ENCODE results near the gene ADAT1. TPM values are rescaled to one million over a fixed set of nuclear protein-coding genes. Genes with fewer than 3 reads are reported as not detected.

The ADAT1 gene
- total and polyA plus RNA-seq, 7 experiments from 2014 or later = 35.6 to 69.4 (median 47.4) TPM

DNA sequence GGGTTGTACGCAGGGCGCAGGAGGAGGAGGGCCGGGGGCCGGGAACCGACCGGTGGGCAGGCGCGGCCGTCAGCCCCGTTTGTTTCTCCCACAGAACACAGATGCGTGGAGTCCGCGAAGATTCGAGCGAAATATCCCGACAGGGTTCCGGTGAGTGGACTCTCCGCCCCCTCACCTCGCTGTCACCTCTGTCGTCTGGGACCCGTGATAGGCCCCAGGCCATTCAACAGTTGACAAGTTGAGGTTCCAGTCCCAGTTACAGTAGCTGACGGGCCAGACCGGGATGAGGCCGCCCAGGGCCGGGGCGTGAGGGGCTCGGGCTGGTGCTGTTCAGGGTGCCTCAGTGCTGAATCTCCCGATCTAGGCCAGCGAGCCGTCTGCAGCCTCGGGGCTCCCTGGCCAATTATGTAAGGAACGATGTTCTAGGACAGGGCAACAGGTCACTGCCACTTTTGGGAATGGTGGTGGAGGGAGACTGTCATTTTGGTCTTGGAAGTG lies 56.3 kb downstream of the ADAT1 start:
- peaks cover 8 to 16% (median 13%) of the 10 kb centered on the region in 5 donors for H3K27me3 Mint-ChIP-seq
- H3K9me3 Mint-ChIP-seq = peaks cover 0 to 2% (median 0%) of the 10 kb centered on the region in 11 donors
- peaks cover 10 to 42% (median 16%) of the 10 kb centered on the region in 3 experiments for H3K36me3 ChIP-seq (ENCODE audit: control insufficient read depth in 2 of 3, insufficient read depth in 3 of 3, low read length in 3 of 3)
- intact Hi-C loops (cut with micrococcal nuclease) = loop anchor here (1.0 to 10.0 kb wide), 14 partner anchors 11 to 1624 kb away; partner anchors contain the start of genes ADAT1 (in 2 of the 2), CFDP1 (in 2 of the 2), KARS1 (in 2 of the 2) and TERF2IP (in 2 of the 2)
- H3K4me3 ChIP-seq (ENCODE audit: low read length) = peak overlapping the region; percentile 93
- peaks cover 0 to 12% (median 4%) of the 10 kb centered on the region in 5 donors for H3K36me3 Mint-ChIP-seq
- ATAC-seq (peak; percentile 1), DNase-seq (peak in 6 of 9 donors; percentile 8 to 40 (median 18))
- H3K27me3 ChIP-seq (ENCODE audit: control insufficient read depth in 2 of 2, insufficient read depth in 2 of 2, low read length in 2 of 2) = no peaks in the 10 kb centered on the region
- POLR2A ChIA-PET = interaction anchor here (0.7 to 5.4 kb wide), 11 partner anchors 9 to 133 kb away, joined by 3 to 45 read pairs (median 4); partner anchors contain the start of genes ADAT1, CFDP1, KARS1 and TERF2IP
- peak overlapping the region; percentile 86 to 100 (median 96) for H3K4me3 Mint-ChIP-seq
- H3K4me1 ChIP-seq (ENCODE audit: control insufficient read depth in 2 of 2, insufficient read depth in 2 of 2, low read length in 2 of 2) = peaks cover 20 to 27% of the 10 kb centered on the region in 2 donors
- peak overlapping the region in 8 of 9 donors; percentile 55 to 93 (median 84) for H3K27ac Mint-ChIP-seq
- peak overlapping the region; percentile 90 for H3K27ac ChIP-seq (ENCODE audit: low read depth, low read length)
- no peaks in the 10 kb centered on the region for H3K9me3 ChIP-seq (ENCODE audit: control insufficient read depth in 2 of 3, low read length in 3 of 3)
- H3K4me1 Mint-ChIP-seq = peaks cover 25 to 52% (median 49%) of the 10 kb centered on the region in 7 donors
- CTCF ChIA-PET = interaction anchor here (0.5 to 1.5 kb wide), 4 partner anchors 11 to 708 kb away, joined by 3 to 4 read pairs (median 3); partner anchors contain the start of gene TMEM231

DNA sequence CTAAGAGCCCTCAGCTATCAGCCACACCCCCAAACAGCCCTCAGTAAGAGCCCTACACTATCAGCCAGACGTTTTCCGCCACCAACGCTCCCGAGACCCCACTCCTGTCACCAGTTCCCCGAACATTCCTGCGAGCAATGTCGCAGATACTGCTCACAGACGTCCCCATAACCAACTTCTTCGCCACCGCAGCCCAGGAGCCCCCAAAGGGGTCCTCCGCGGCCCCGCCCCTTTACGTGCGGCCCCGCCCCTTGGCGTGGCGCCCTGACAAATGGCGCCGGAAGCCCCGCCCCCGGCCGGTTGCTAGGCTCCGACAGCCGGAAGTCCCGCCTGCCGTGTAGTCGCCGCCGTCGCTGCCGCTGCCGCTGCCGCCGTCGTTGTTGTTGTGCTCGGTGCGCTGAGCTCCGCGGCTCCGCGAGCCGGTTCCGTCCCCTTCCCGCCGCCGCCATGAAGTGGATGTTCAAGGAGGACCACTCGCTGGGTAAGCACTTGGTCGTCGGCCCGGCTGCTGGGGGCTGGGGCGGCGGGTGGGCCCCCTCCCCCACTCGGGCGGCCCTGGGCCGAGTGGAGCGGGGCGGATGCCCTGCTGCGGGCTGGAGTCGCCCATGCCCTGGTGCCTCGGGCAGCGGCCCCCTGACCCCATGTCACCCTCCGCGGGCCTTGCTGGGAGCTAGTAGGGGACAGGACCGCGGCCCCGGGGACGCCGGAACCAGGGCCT lies 56.9 kb downstream of the ADAT1 start, which contains the start of gene GABARAPL2:
Gene GABARAPL2, plus strand, starts transcription at position 340 of the 718 bp plus-strand sequence. Its CDS starts 108 bp downstream, at position 448.
- no peaks in the 10 kb centered on the region for H3K9me3 ChIP-seq (ENCODE audit: control insufficient read depth in 2 of 3, low read length in 3 of 3)
- H3K27me3 ChIP-seq (ENCODE audit: control insufficient read depth in 2 of 2, insufficient read depth in 2 of 2, low read length in 2 of 2) = no peaks in the 10 kb centered on the region
- H3K27ac Mint-ChIP-seq = peak within 1 kb of the TSS; percentile 79 to 100 (median 92)
- ChIA-PET CTCF (interaction anchor here (0.7 to 1.5 kb wide), 4 partner anchors 10 to 81 kb away, joined by 3 to 4 read pairs (median 3); partner anchors contain the start of gene TMEM231), POLR2A (interaction anchor here (0.7 to 5.4 kb wide), 12 partner anchors 9 to 132 kb away, joined by 3 to 45 read pairs (median 4); partner anchors contain the start of genes ADAT1, CFDP1, KARS1 and TERF2IP)
- peaks cover 0 to 9% (median 4%) of the 10 kb centered on the region in 5 donors for H3K36me3 Mint-ChIP-seq
- intact Hi-C loops (cut with micrococcal nuclease) = loop anchor here (1.0 to 10.0 kb wide), 14 partner anchors 10 to 1625 kb away; partner anchors contain the start of genes ADAT1 (in 2 of the 2), CFDP1 (in 2 of the 2), KARS1 (in 2 of the 2) and TERF2IP (in 2 of the 2)
- H3K9me3 Mint-ChIP-seq = no peaks in the 10 kb centered on the region
- peaks cover 8 to 16% (median 13%) of the 10 kb centered on the region in 5 donors for H3K27me3 Mint-ChIP-seq
- H3K27ac ChIP-seq (ENCODE audit: low read depth, low read length) = peak within 1 kb of the TSS; percentile 90
- H3K4me1 ChIP-seq (ENCODE audit: control insufficient read depth in 2 of 2, insufficient read depth in 2 of 2, low read length in 2 of 2) = peaks cover 20 to 27% of the 10 kb centered on the region in 2 donors
- peaks cover 25 to 50% (median 47%) of the 10 kb centered on the region in 7 donors for H3K4me1 Mint-ChIP-seq
- H3K4me3 ChIP-seq (ENCODE audit: low read length) = peak within 1 kb of the TSS; percentile 93
- DNase-seq (peak; percentile 87 to 97 (median 92)), ATAC-seq (peak; percentile 90)
- H3K4me3 Mint-ChIP-seq = peak within 1 kb of the TSS; percentile 88 to 100 (median 96)
- peaks cover 10 to 37% (median 16%) of the 10 kb centered on the region in 3 experiments for H3K36me3 ChIP-seq (ENCODE audit: control insufficient read depth in 2 of 3, insufficient read depth in 3 of 3, low read length in 3 of 3)

DNA sequence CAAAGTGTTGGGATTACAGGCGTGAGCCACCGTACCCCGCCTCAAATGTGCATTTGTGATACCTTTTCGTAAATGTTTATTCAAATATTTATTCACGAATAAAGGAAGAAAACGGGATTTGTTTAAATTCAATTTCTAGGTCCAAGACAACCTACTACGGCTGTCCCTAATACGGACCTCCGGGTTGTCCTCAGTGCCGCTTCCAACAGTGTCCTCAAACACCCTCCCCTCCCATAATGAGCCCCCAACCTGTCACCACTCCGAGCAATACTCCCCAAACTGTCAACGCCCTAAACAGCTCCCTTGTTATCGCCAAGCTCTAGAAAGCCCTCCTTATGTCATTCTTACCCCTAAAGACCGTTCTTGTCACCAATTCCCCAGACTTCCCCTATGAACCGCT lies 57.4 kb downstream of the ADAT1 start:
- peak overlapping the region; percentile 93 for H3K4me3 ChIP-seq (ENCODE audit: low read length)
- DNase-seq (no peak), ATAC-seq (no peak)
- peak overlapping the region; percentile 88 to 100 (median 96) for H3K4me3 Mint-ChIP-seq
- H3K9me3 ChIP-seq (ENCODE audit: control insufficient read depth in 2 of 3, low read length in 3 of 3) = no peaks in the 10 kb centered on the region
- H3K27me3 ChIP-seq (ENCODE audit: control insufficient read depth in 2 of 2, insufficient read depth in 2 of 2, low read length in 2 of 2) = no peaks in the 10 kb centered on the region
- peaks cover 8 to 16% (median 13%) of the 10 kb centered on the region in 5 donors for H3K27me3 Mint-ChIP-seq
- peak overlapping the region; percentile 90 for H3K27ac ChIP-seq (ENCODE audit: low read depth, low read length)
- POLR2A ChIA-PET = interaction anchor here (0.8 to 5.4 kb wide), 9 partner anchors 9 to 132 kb away, joined by 3 to 45 read pairs (median 7); partner anchors contain the start of genes ADAT1, CFDP1, KARS1 and TERF2IP
- peaks cover 20 to 27% of the 10 kb centered on the region in 2 donors for H3K4me1 ChIP-seq (ENCODE audit: control insufficient read depth in 2 of 2, insufficient read depth in 2 of 2, low read length in 2 of 2)
- H3K4me1 Mint-ChIP-seq = peaks cover 25 to 48% (median 45%) of the 10 kb centered on the region in 7 donors
- peaks cover 10 to 35% (median 16%) of the 10 kb centered on the region in 3 experiments for H3K36me3 ChIP-seq (ENCODE audit: control insufficient read depth in 2 of 3, insufficient read depth in 3 of 3, low read length in 3 of 3)
- CTCF ChIA-PET = interaction anchor here (0.9 to 1.5 kb wide), 4 partner anchors 9 to 332 kb away, joined by 3 to 4 read pairs (median 4); partner anchors contain the start of gene TMEM231
- H3K9me3 Mint-ChIP-seq = no peaks in the 10 kb centered on the region
- intact Hi-C loops (cut with micrococcal nuclease) = loop anchor here (1.0 to 10.0 kb wide), 14 partner anchors 9 to 1626 kb away; partner anchors contain the start of genes ADAT1 (in 2 of the 2), CFDP1 (in 2 of the 2), KARS1 (in 2 of the 2) and TERF2IP (in 2 of the 2)
- H3K27ac Mint-ChIP-seq = peak overlapping the region; percentile 79 to 100 (median 92)
- peaks cover 0 to 8% (median 4%) of the 10 kb centered on the region in 5 donors for H3K36me3 Mint-ChIP-seq

DNA sequence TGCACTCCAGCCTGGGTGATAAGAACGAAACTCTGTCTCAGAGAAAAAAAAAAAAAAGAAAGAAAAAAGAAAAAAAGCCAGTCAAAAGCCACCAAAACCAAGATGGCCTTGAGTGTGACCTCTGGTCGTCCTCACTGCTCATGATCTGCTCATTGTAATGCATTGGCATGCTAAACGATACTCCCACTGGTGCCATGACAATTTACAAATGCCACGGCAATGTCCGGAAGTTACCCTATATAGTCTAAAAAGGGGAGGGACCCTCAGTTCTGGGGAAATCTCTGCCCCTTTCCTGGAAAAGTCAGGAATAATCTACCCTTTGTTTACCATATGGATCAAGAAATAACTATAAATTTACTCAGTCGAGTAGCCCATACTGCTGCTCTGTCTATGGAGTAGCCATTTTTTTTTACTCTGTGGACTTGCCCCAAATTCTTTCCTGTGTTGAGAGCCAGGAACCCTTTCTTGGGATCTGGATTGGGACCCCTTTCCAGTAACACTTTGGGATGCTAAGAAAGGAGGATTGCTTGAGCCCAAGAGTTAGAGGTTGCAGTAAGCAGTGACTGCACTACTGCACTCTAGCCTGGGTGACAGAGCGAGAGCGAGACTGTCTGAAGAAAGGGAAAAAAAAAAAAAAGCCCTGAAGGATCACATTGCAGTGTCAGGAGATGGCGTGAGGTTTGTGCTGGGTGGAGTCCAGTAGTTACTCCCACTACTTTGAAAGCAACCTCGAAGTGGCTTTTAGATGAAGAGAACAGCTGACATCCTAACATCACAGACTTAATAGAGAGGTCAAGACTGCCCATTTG lies 63.3 kb downstream of the ADAT1 start:
- peaks cover 8 to 30% (median 13%) of the 10 kb centered on the region in 5 donors for H3K27me3 Mint-ChIP-seq
- CTCF ChIA-PET = no interaction called here

DNA sequence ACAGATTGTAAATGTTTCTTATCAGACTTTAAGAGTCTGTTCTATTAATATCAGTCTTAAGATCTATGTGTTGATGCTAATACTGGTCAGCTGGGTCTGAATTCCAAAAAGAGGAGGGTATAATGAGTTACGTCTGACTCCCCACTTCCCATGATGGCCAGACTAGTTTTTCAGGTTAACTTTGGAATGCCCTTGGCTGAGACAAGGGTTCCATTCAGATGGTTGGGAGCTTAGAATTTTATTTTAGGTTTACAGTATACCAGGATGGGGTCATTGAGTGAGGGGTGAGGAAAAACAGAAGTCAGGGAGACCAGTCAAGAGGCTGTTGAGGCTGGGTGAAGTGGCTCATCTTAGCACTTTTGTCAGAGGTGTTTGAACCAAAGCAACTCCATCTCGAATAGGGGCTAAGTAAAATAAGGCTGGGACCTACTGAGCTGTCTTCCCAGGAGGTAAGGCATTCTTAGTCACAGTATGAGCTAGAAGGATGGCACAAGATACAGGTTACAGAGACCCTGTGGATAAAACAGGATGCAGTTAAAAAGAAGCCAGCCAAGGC lies 64.2 kb downstream of the ADAT1 start:
- H3K27me3 Mint-ChIP-seq = peaks cover 5 to 33% (median 12%) of the 10 kb centered on the region in 5 donors
- Histone ChIP-seq H3K9me3 (ENCODE audit: control insufficient read depth in 2 of 3, low read length in 3 of 3) (no peaks in the 10 kb centered on the region), H3K27ac (ENCODE audit: low read depth, low read length) (no peak overlapping the region), H3K4me3 (ENCODE audit: low read length) (no peak overlapping the region), H3K27me3 (ENCODE audit: control insufficient read depth in 2 of 2, insufficient read depth in 2 of 2, low read length in 2 of 2) (no peaks in the 10 kb centered on the region), H3K36me3 (ENCODE audit: control insufficient read depth in 2 of 3, insufficient read depth in 3 of 3, low read length in 3 of 3) (no peaks in the 10 kb centered on the region), H3K4me1 (ENCODE audit: control insufficient read depth in 2 of 2, insufficient read depth in 2 of 2, low read length in 2 of 2) (peaks cover 10% of the 10 kb centered on the region in 2 donors)
- intact Hi-C loops (cut with micrococcal nuclease) = loop anchor here (5.0 kb wide), 4 partner anchors 97 to 1262 kb away; partner anchors contain the start of genes PSMD7 (in 1 of the 2), TMEM170A (in 1 of the 2), ZFP1 (in 1 of the 2) and ZNRF1 (in 1 of the 2)
- no peak for DNase-seq
- ATAC-seq = no peak
- no peak overlapping the region for H3K27ac Mint-ChIP-seq
- CTCF ChIA-PET = no interaction called here
- H3K36me3 Mint-ChIP-seq = no peaks in the 10 kb centered on the region
- H3K9me3 Mint-ChIP-seq = no peaks in the 10 kb centered on the region
- H3K4me3 Mint-ChIP-seq = no peak overlapping the region
- peaks cover 5 to 14% (median 10%) of the 10 kb centered on the region in 7 donors for H3K4me1 Mint-ChIP-seq
- POLR2A ChIA-PET = interaction anchor here (4.6 kb wide), 1 partner anchor 7 kb away, joined by 36 read pairs; the partner anchor contains the start of gene GABARAPL2

More for the DNA sequence above, 63.3 kb downstream of the ADAT1 start:
- no peak for ATAC-seq
- no peaks in the 10 kb centered on the region for H3K36me3 Mint-ChIP-seq
- Histone ChIP-seq H3K27ac (ENCODE audit: low read depth, low read length) (no peak overlapping the region), H3K4me1 (ENCODE audit: control insufficient read depth in 2 of 2, insufficient read depth in 2 of 2, low read length in 2 of 2) (peaks cover 9 to 10% of the 10 kb centered on the region in 2 donors), H3K9me3 (ENCODE audit: control insufficient read depth in 2 of 3, low read length in 3 of 3) (no peaks in the 10 kb centered on the region), H3K27me3 (ENCODE audit: control insufficient read depth in 2 of 2, insufficient read depth in 2 of 2, low read length in 2 of 2) (no peaks in the 10 kb centered on the region), H3K36me3 (ENCODE audit: control insufficient read depth in 2 of 3, insufficient read depth in 3 of 3, low read length in 3 of 3) (no peaks in the 10 kb centered on the region), H3K4me3 (ENCODE audit: low read length) (no peak overlapping the region)
- peaks cover 5 to 14% (median 10%) of the 10 kb centered on the region in 7 donors for H3K4me1 Mint-ChIP-seq
- POLR2A ChIA-PET = no interaction called here
- no peak overlapping the region for H3K27ac Mint-ChIP-seq
- intact Hi-C loops (cut with micrococcal nuclease) = loop anchor here (5.0 to 10.0 kb wide), 6 partner anchors 97 to 1262 kb away; partner anchors contain the start of genes PSMD7 (in 1 of the 2), RFWD3 (in 1 of the 2), TMEM170A (in 1 of the 2) and ZFP1 (in 1 of the 2)
- no peak for DNase-seq
- no peak overlapping the region for H3K4me3 Mint-ChIP-seq
- no peaks in the 10 kb centered on the region for H3K9me3 Mint-ChIP-seq

Measured in naive thymus-derived CD4-positive, alpha-beta T cell (primary cell).